ENCODE measurements around the gene JAGN1. TPM values are rescaled to one million over a fixed set of nuclear protein-coding genes. Genes with fewer than 3 reads are reported as not detected.

The JAGN1 gene
- total RNA-seq, 1 donor = 41.5 TPM

Small RNA genes within 50 kb of the gene (small RNA-seq; reads per million reads assigned to genes)
- gene RNU6-882P = not detected

Other genes starting within 250 kb of the JAGN1 start
- 64.1 TPM for gene MTMR14, start 241.1 kb upstream of the JAGN1 start, total RNA-seq
- 0.81 TPM for gene CPNE9, start 186.8 kb upstream of the JAGN1 start, total RNA-seq
- 62.2 TPM for gene BRPF1, start 158.9 kb upstream of the JAGN1 start, total RNA-seq
- 30.7 TPM for gene OGG1, start 140.7 kb upstream of the JAGN1 start, total RNA-seq
- gene CAMK1, start 120.7 kb upstream of the JAGN1 start, total RNA-seq = 1.1 TPM
- gene TADA3, start 98.1 kb upstream of the JAGN1 start, total RNA-seq = 41.5 TPM
- gene ARPC4, start 97.5 kb upstream of the JAGN1 start, total RNA-seq = 184 TPM
- gene TTLL3, start 80.3 kb upstream of the JAGN1 start, total RNA-seq = 35.3 TPM
- 42.8 TPM for gene RPUSD3, start 46.6 kb upstream of the JAGN1 start, total RNA-seq
- under 0.01 TPM for gene CIDEC, start 10.4 kb upstream of the JAGN1 start, total RNA-seq
- gene IL17RE, start 12.2 kb downstream of the JAGN1 start, total RNA-seq = 1.9 TPM
- gene IL17RC, start 26.5 kb downstream of the JAGN1 start, total RNA-seq = 31.2 TPM
- 22.1 TPM for gene CRELD1, start 43.2 kb downstream of the JAGN1 start, total RNA-seq
- 8.1 TPM for gene PRRT3, start 61.8 kb downstream of the JAGN1 start, total RNA-seq
- gene EMC3, start 96.2 kb downstream of the JAGN1 start, total RNA-seq = 37.4 TPM
- 8.9 TPM for gene FANCD2, start 135.8 kb downstream of the JAGN1 start, total RNA-seq
- gene FANCD2OS, start 217.6 kb downstream of the JAGN1 start, total RNA-seq = not detected
- 76.5 TPM for gene BRK1, start 225.1 kb downstream of the JAGN1 start, total RNA-seq

Measured in hematopoietic multipotent progenitor cell (in vitro differentiated cells).